ENCODE results near the gene NCAM1. TPM values are rescaled to one million over a fixed set of nuclear protein-coding genes. Genes with fewer than 3 reads are reported as not detected.

The NCAM1 gene
- total RNA-seq, 4 donors from 2014 or later: 12.8 to 27.7 (median 15.7) TPM

DNA sequence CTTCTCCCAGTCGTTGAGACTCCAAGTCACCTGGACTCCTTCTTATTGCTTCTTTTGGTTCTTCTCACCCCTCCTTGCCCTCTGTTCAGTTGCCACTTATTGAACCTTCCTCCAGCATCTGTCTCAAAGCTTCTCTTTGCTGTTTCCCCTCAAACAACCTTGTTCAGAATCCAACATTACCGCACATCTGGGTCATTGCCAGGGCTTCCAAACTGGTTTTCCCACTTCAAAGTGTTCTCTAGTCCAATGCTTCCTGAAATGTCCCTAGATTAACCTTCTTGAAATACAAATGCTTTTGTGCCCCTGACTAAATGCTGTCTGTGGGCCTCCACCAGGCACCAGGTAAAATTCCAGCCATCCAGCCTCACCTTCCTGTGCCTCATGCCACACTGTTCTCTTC is 252.3 kb downstream of the NCAM1 start:
- no peaks in the 10 kb centered on the region for H3K36me3 ChIP-seq
- TF ChIP-seq, protein P1, sequence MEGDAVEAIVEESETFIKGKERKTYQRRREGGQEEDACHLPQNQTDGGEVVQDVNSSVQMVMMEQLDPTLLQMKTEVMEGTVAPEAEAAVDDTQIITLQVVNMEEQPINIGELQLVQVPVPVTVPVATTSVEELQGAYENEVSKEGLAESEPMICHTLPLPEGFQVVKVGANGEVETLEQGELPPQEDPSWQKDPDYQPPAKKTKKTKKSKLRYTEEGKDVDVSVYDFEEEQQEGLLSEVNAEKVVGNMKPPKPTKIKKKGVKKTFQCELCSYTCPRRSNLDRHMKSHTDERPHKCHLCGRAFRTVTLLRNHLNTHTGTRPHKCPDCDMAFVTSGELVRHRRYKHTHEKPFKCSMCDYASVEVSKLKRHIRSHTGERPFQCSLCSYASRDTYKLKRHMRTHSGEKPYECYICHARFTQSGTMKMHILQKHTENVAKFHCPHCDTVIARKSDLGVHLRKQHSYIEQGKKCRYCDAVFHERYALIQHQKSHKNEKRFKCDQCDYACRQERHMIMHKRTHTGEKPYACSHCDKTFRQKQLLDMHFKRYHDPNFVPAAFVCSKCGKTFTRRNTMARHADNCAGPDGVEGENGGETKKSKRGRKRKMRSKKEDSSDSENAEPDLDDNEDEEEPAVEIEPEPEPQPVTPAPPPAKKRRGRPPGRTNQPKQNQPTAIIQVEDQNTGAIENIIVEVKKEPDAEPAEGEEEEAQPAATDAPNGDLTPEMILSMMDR (IDR thresholded peaks at IDR 0.05 in 4 of 5, conservative IDR thresholded peaks at IDR 0.05 in 1 of 5): no peak
- no peak for TF ChIP-seq POLR2A (IDR thresholded peaks at IDR 0.05)
- in situ Hi-C loops (cut with MboI; ENCODE audit: low sequenced_read_pairs in 4 of 4) (no loop called here), intact Hi-C loops (cut with DNase I; ENCODE audit: low total_unique reads) (no loop called here)
- no peak overlapping the region for H3K27ac ChIP-seq
- H3K4me3 ChIP-seq: no peak overlapping the region
- ATAC-seq (no peak), DNase-seq (no peak)
- H3K27me3 ChIP-seq: no peaks in the 10 kb centered on the region
- no peaks in the 10 kb centered on the region for H3K9me3 ChIP-seq
- no peaks in the 10 kb centered on the region for H3K4me1 ChIP-seq

DNA sequence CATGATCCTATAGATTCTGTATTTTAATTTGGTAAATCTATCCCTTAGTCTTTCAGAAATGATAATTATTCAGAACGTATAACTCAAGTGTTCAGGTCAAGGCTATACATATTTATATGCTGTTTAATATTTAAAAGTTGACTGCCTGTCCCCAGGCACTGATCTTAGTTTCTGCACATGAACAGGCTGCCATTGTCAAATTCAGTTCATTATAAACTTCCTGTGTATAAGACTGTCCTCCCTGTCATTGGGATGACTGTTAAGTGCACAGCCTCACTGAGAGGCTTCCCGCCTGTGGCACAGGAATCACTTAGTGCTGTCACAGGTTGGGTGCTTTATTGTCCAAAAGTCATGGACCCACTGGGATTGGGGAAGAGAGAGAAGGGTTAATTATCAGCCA is 261.0 kb downstream of the NCAM1 start:
- H3K27ac ChIP-seq: no peak overlapping the region
- intact Hi-C loops (cut with DNase I; ENCODE audit: low total_unique reads): no loop called here
- H3K4me3 ChIP-seq: no peak overlapping the region
- no peaks in the 10 kb centered on the region for H3K4me1 ChIP-seq
- no peaks in the 10 kb centered on the region for H3K36me3 ChIP-seq
- DNase-seq: no peak
- no peaks in the 10 kb centered on the region for H3K27me3 ChIP-seq
- in situ Hi-C loops (cut with MboI; ENCODE audit: low sequenced_read_pairs in 4 of 4): no loop called here
- TF ChIP-seq POLR2A (IDR thresholded peaks at IDR 0.05): no peak
- TF ChIP-seq, protein P1 (IDR thresholded peaks at IDR 0.05 in 4 of 5, conservative IDR thresholded peaks at IDR 0.05 in 1 of 5): no peak
- ATAC-seq: no peak
- no peaks in the 10 kb centered on the region for H3K9me3 ChIP-seq

DNA sequence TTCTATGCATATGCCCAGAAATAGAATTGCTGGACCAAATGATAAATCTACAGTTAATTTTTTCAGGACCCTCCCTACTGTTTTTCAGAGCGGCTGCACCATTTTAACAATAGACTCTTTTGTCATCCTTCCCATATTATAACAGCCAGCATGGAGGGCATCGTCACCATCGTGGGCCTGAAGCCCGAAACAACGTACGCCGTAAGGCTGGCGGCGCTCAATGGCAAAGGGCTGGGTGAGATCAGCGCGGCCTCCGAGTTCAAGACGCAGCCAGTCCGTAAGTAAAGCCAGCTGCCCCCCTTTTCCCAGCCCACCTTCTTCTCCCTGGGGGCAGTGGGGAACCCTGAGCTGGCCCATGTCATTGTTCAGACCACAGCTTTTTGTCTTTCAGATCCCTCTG is 273.7 kb downstream of the NCAM1 start:
- ATAC-seq: no peak
- no peak overlapping the region for H3K27ac ChIP-seq
- no peaks in the 10 kb centered on the region for H3K36me3 ChIP-seq
- in situ Hi-C loops (cut with MboI; ENCODE audit: low sequenced_read_pairs in 4 of 4): no loop called here
- H3K4me1 ChIP-seq: no peaks in the 10 kb centered on the region
- no peak for DNase-seq
- no peaks in the 10 kb centered on the region for H3K27me3 ChIP-seq
- no peak for TF ChIP-seq POLR2A (IDR thresholded peaks at IDR 0.05)
- TF ChIP-seq, protein P1 (IDR thresholded peaks at IDR 0.05 in 4 of 5, conservative IDR thresholded peaks at IDR 0.05 in 1 of 5): no peak
- no peak overlapping the region for H3K4me3 ChIP-seq
- H3K9me3 ChIP-seq: no peaks in the 10 kb centered on the region
- intact Hi-C loops (cut with DNase I; ENCODE audit: low total_unique reads): no loop called here

DNA sequence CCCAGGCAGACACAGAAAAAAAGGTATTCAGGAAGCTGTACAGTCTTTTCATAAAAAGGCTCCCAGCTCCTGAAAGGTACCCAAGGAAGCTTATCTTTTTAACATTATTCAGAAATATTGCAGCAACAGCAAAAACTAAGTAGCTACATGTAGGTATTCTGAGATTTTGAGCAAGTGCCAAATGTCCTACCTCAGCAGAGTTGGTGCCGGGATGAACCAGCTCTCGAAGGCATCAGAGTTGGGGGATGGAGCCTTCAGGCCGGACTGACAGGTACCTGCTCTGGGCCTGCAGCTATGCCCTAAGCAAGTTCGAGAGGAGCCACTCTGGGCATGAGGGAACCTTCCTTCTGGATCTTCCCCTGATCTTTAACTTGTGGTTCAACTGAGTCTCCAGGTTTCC is 276.0 kb downstream of the NCAM1 start:
- Histone ChIP-seq H3K27ac (no peak overlapping the region), H3K9me3 (no peaks in the 10 kb centered on the region), H3K27me3 (no peaks in the 10 kb centered on the region), H3K4me3 (no peak overlapping the region), H3K36me3 (no peaks in the 10 kb centered on the region), H3K4me1 (no peaks in the 10 kb centered on the region)
- ATAC-seq (no peak), DNase-seq (no peak)
- TF ChIP-seq, protein P1 (IDR thresholded peaks at IDR 0.05 in 4 of 5, conservative IDR thresholded peaks at IDR 0.05 in 1 of 5): no peak
- no peak for TF ChIP-seq POLR2A (IDR thresholded peaks at IDR 0.05)
- in situ Hi-C loops (cut with MboI; ENCODE audit: low sequenced_read_pairs in 4 of 4) (no loop called here), intact Hi-C loops (cut with DNase I; ENCODE audit: low total_unique reads) (no loop called here)

DNA sequence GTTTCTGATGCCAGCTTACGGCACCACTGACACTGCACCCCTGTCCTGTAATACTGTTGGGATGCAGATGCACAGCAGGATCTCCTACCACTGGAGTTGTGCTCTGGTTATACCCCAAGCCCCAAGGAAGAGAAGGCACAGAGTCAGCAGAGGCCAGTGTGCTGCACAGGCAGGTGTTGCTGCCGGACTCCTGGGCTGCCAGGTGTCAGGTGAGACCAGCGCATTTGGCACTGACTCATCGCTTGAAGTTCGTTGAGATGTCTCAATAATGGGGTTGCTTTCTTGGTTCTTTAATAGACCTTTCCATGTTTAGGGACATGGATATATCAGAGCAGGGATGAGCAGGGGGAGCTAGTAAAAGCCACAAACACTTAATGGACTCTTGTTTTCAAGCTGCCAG is 277.5 kb downstream of the NCAM1 start:
- TF ChIP-seq, protein P1 (IDR thresholded peaks at IDR 0.05 in 4 of 5, conservative IDR thresholded peaks at IDR 0.05 in 1 of 5): no peak
- no peaks in the 10 kb centered on the region for H3K36me3 ChIP-seq
- no peak for ATAC-seq
- H3K4me1 ChIP-seq: peaks cover 0 to 5% of the 10 kb centered on the region in 2 donors
- no peak overlapping the region for H3K4me3 ChIP-seq
- no peaks in the 10 kb centered on the region for H3K27me3 ChIP-seq
- in situ Hi-C loops (cut with MboI; ENCODE audit: low sequenced_read_pairs in 4 of 4) (no loop called here), intact Hi-C loops (cut with DNase I; ENCODE audit: low total_unique reads) (no loop called here)
- H3K9me3 ChIP-seq: no peaks in the 10 kb centered on the region
- H3K27ac ChIP-seq: no peak overlapping the region
- DNase-seq: no peak

Measured in gastrocnemius medialis (tissue), 4 donors.